ENCODE measurements around the gene LFNG. TPM values are rescaled to one million over a fixed set of nuclear protein-coding genes. Genes with fewer than 3 reads are reported as not detected.

LFNG gene
- total RNA-seq, 6 experiments from 2014 or later: 1.0 to 4.3 (median 1.7) TPM

DNA sequence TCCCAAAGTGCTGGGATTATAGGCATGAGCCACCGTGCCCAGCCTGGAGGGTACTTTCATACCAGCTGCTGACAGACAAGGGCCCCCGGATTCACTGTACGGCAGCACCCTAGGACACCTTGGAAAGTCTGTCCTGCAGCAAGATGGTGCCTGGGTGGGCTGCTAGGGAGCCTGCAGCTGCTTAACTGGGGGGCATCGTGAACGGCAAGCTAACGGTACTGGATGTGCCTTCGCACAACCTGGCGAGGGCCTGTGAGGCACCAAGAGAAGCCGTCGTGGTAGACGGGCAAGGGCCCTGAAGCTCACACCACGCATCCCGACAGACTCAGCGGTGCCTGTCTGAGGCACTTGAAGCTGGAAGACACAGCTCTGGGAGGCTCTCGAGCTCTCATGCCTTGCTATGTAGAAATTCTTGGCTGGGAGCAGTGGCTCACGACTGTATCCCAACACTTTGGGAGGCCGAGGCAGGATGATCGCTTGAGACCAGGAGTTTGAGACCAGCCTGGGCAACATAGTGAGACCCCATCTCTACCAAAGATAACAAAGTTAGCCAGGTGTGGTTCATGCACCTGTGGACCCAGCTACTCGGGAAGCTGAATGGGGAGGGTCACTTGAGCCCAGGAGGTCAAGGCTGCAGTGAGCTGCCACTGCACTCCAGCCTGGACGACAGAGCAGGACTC, 26.3 kb downstream of the LFNG start:
- TF ChIP-seq POLR2A (IDR thresholded peaks at IDR 0.05): no peak
- TF ChIP-seq, protein P1, sequence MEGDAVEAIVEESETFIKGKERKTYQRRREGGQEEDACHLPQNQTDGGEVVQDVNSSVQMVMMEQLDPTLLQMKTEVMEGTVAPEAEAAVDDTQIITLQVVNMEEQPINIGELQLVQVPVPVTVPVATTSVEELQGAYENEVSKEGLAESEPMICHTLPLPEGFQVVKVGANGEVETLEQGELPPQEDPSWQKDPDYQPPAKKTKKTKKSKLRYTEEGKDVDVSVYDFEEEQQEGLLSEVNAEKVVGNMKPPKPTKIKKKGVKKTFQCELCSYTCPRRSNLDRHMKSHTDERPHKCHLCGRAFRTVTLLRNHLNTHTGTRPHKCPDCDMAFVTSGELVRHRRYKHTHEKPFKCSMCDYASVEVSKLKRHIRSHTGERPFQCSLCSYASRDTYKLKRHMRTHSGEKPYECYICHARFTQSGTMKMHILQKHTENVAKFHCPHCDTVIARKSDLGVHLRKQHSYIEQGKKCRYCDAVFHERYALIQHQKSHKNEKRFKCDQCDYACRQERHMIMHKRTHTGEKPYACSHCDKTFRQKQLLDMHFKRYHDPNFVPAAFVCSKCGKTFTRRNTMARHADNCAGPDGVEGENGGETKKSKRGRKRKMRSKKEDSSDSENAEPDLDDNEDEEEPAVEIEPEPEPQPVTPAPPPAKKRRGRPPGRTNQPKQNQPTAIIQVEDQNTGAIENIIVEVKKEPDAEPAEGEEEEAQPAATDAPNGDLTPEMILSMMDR (IDR thresholded peaks at IDR 0.05): no peak
- 86% methylated on average over 1 of the region's 20 CpGs for WGBS (ENCODE audit: insufficient coverage, low coverage, low lambda C conversion rate, missing lambda C conversion rate)
- Histone ChIP-seq H3K27me3 (no peaks in the 10 kb centered on the region), H3K4me3 (no peak overlapping the region), H3K9me3 (no peaks in the 10 kb centered on the region), H3K36me3 (peaks cover 0 to 48% (median 11%) of the 10 kb centered on the region in 4 donors), H3K4me1 (no peaks in the 10 kb centered on the region), H3K27ac (no peak overlapping the region)
- intact Hi-C loops (cut with DNase I): no loop called here
- DNase-seq (peak in 1 of 3 donors; percentile 31), ATAC-seq (no peak)

DNA sequence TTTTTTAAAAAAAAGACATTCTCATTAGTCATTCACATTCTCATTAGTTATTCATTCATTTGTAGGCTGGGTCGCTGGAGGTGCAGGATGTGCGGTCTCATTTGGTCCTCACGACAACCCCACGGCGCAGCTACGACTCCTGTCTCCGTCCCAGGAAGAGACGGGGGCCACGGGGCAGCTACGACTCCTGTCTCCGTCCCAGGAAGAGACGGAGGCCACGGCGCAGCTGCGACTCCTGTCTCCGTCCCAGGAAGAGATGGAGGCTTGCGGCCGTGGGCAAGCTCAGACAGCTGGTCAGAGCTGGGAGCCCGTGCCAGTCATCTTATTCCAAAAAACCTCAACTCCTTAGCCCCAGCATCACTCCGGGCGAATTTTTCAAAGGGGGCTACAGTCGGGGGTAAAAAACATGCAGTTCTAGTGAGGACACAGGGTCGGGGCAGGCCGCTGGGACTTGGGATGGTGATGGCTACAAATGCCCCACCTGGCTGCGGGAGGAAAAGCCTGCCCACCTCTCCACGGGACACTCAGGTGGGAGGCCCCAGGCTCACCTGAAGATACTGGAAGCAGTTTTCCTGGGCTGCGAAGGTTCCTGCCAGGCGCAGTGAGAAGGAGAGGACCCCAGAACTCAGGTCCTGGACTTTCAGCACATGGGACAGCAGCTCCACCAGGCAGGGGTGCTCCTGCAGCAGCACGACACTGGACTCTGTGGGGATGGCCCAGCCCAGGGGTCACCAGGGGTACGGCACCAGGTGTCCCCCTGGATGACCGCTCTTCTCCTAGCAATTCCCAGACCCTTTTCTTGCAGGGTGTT, 27.4 kb downstream of the LFNG start:
- no peak for DNase-seq
- H3K36me3 ChIP-seq: peaks cover 0 to 48% (median 11%) of the 10 kb centered on the region in 4 donors
- ATAC-seq: no peak
- no peaks in the 10 kb centered on the region for H3K4me1 ChIP-seq
- no peaks in the 10 kb centered on the region for H3K27me3 ChIP-seq
- H3K4me3 ChIP-seq: no peak overlapping the region
- 95% methylated on average over 7 of the region's 31 CpGs for WGBS (ENCODE audit: insufficient coverage, low coverage, low lambda C conversion rate, missing lambda C conversion rate)
- TF ChIP-seq, protein P1 (IDR thresholded peaks at IDR 0.05): no peak
- no peak for TF ChIP-seq POLR2A (IDR thresholded peaks at IDR 0.05)
- H3K27ac ChIP-seq: no peak overlapping the region
- H3K9me3 ChIP-seq: no peaks in the 10 kb centered on the region
- intact Hi-C loops (cut with DNase I): no loop called here

DNA sequence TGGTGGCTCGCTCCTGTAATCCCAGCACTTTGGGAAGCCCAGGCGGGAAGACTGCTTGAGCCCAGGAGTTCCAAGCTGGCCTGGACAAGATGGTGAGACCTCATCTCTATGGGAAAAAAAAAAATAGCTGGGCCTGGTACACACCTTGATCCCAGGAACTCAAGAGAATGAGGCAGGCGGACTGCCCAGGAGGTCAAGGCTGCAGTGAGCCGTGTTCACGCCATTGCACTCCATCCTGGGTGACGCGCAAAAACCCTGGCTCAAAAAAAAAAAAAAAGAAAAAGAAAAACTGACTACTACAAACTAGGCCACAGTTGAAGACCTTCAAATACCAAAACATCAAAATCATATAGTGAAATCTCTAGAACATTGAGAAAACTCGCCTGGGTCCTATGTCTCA, 31.8 kb downstream of the LFNG start:
- ATAC-seq (no peak), DNase-seq (peak in 1 of 3 donors; percentile 11)
- WGBS (ENCODE audit: insufficient coverage, low coverage, low lambda C conversion rate, missing lambda C conversion rate): 90% methylated on average over 6 of the region's 8 CpGs
- H3K4me3 ChIP-seq: no peak overlapping the region
- H3K9me3 ChIP-seq: no peaks in the 10 kb centered on the region
- no peak overlapping the region for H3K27ac ChIP-seq
- TF ChIP-seq, protein P1 (IDR thresholded peaks at IDR 0.05): no peak
- intact Hi-C loops (cut with DNase I): no loop called here
- H3K4me1 ChIP-seq: peaks cover 0 to 14% (median 4%) of the 10 kb centered on the region in 4 donors
- no peaks in the 10 kb centered on the region for H3K27me3 ChIP-seq
- peaks cover 0 to 15% (median 7%) of the 10 kb centered on the region in 4 donors for H3K36me3 ChIP-seq

DNA sequence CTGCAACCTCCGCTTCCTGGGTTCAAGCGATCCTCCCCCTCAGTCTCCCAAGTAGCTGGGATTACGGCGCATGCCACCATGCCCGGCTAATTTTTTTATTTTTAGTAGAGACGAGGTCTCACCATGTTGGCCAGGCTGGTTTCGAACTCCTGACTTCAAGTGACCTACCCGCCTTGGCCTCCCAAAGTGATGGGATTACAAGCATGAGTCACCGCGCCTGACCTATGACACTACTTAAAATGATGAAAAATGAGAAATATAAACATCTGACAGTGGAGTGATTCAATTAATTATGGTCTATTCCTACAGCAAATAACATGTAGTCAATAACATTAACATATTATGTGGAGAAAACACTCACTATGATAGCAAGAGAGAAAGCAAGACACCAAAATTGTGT, 33.5 kb downstream of the LFNG start:
- peaks cover 0 to 16% (median 4%) of the 10 kb centered on the region in 4 donors for H3K4me1 ChIP-seq
- H3K27me3 ChIP-seq: no peaks in the 10 kb centered on the region
- 96% methylated on average over 10 of the region's 10 CpGs for WGBS (ENCODE audit: insufficient coverage, low coverage, low lambda C conversion rate, missing lambda C conversion rate)
- ATAC-seq (no peak), DNase-seq (peak in 1 of 3 donors; percentile 16)
- peaks cover 0 to 10% (median 4%) of the 10 kb centered on the region in 4 donors for H3K36me3 ChIP-seq
- no peaks in the 10 kb centered on the region for H3K9me3 ChIP-seq
- intact Hi-C loops (cut with DNase I): no loop called here
- TF ChIP-seq, protein P1 (IDR thresholded peaks at IDR 0.05): no peak
- no peak for TF ChIP-seq POLR2A (IDR thresholded peaks at IDR 0.05)
- no peak overlapping the region for H3K27ac ChIP-seq
- no peak overlapping the region for H3K4me3 ChIP-seq
